GM21367 (cell line): Measurements from ENCODE around the gene RPL21.
"Not testable (repeated sequence)": the region's sequence is repeated elsewhere in the genome, so short reads cannot be mapped to it uniquely, and the experiment has no call there.

ENCODE experiments used
- ATAC-seq: cut with Tn5 transposase; IDR thresholded peaks from one replicate; pipeline ENCODE4 v1.9.1; 2021; ENCODE audit not compliant: unreplicated experiment

RPL21 gene

GRCh38 chr13:27251166-27252091, at the start of gene RPL21:
TSS of gene RPL21 (plus strand) at chr13:27251558. CDS start at chr13:27253777, 2,219 bp downstream.
- peak; percentile 87 for ATAC-seq

- ATAC-seq: no peak
Measured at GRCh38 chr13:27201661-27202060, 49.7 kb upstream of the RPL21 start.

GRCh38 chr13:27203186-27203585, 48.2 kb upstream of the RPL21 start:
- ATAC-seq: no peak

- no peak for ATAC-seq
Measured at GRCh38 chr13:27203854-27204253, 47.5 kb upstream of the RPL21 start.

GRCh38 chr13:27208514-27208913, 42.8 kb upstream of the RPL21 start:
- ATAC-seq: no peak

DNA sequence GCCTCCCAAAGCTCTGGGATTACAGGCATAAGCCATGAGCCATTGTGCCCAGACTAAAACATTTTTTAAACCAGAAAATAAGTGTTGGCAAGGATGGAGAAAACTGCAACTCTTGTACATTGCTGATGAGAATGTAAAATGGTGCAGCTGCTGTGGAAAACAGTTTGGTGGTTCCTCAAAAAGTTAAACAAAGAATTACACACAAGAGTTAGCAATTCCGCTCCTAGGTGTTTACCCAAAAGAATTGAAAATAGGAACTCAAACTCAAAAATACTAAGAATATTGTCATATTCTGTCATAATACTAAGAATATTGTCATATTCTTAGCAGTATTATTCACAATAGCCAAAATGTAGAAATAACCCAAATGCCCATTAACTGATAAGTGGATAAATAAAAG, 40.1 kb upstream of the RPL21 start:
- no peak for ATAC-seq

GRCh38 chr13:27211771-27212364, 39.5 kb upstream of the RPL21 start:
- no peak for ATAC-seq

- not testable (repeated sequence) for ATAC-seq
Measured at GRCh38 chr13:27213386-27213785, 38.0 kb upstream of the RPL21 start.

DNA sequence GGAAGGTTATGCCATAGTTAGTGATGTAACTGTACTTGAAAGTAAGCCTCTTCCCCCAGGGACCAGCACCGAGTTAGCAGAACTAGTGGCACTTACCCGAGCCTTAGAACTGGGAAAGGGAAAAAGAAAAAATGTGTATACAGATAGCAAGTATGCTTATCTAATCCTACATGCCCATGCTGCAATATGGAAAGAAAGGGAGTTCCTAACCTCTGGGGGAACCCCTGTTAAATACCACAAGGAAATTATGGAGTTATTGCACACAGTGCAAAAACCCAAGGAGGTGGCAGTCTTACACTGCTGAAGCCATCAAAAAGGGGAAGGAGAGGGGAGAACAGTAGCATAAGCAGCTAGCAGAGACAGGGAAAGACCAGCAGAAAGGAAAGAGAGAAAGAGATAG, 33.6 kb upstream of the RPL21 start:
- not testable (repeated sequence) for ATAC-seq

- not testable (repeated sequence) for ATAC-seq
Measured at GRCh38 chr13:27218861-27219260, 32.5 kb upstream of the RPL21 start.

DNA sequence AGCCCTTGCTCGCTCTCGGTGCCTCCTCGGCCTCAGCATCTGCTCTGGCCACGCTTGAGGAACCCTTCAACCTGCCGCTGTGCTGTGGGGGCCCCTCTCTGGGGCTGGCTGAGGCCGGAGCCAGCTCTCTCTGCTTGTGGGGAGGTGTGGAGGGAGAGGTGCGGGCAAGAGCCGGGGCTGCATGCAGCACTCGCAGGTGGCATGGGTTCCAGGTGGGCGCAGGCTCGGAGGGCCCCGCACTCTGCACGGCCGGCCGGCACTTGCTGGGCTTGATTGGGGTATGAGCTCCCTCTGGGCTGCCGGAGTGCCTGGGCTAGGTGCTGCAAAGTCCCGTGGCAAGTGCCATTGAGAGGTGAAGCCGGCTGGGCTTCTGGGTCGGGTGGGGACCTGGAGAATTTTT, 31.7 kb upstream of the RPL21 start:
- no peak for ATAC-seq

- not testable (repeated sequence) for ATAC-seq
Measured at GRCh38 chr13:27222100-27222499, 29.3 kb upstream of the RPL21 start.

- ATAC-seq: no peak
Measured at GRCh38 chr13:27226991-27227390, 24.4 kb upstream of the RPL21 start.

- no peak for ATAC-seq
Measured at GRCh38 chr13:27228131-27228530, 23.2 kb upstream of the RPL21 start.

DNA sequence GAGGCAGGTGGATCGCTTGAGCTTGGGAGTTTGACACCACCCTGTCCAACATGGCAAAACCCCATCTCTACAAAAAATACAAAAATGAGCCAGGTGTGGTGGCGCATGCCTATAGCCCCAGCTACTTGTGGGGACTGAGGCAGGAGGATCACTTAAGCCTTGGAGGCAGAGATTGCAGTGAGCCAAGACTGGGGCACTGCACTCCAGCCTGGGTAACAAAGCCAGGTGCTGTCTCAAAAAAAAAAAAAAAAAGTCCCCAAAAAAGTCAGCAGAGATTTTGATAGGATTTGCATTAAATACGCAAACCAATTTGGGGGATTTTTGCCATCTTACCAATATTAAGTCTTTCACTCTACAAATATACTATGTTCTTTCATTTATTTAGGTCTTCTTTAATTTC, 21.7 kb upstream of the RPL21 start:
- no peak for ATAC-seq

GRCh38 chr13:27233964-27234363, 17.4 kb upstream of the RPL21 start:
- ATAC-seq: no peak

- no peak for ATAC-seq
Measured at GRCh38 chr13:27236478-27236877, 14.9 kb upstream of the RPL21 start.

GRCh38 chr13:27242702-27243101, 8.7 kb upstream of the RPL21 start:
- no peak for ATAC-seq

- ATAC-seq: no peak
Measured at GRCh38 chr13:27245610-27246009, 5.7 kb upstream of the RPL21 start.

GRCh38 chr13:27250833-27251165, 559 bp upstream of the RPL21 start:
- peak; percentile 3 for ATAC-seq

GRCh38 chr13:27252467-27252866, 1.1 kb downstream of the RPL21 start:
- ATAC-seq: no peak

- ATAC-seq: no peak
Measured at GRCh38 chr13:27257233-27257568, 5.8 kb downstream of the RPL21 start.
